Hepatocyte (in vitro differentiated cells): ENCODE results near the gene PRDM16. TPM values are rescaled to one million over a fixed set of nuclear protein-coding genes. Genes with fewer than 3 reads are reported as not detected.

Source experiments
- DNase-seq: peaks from one replicate; pipeline ENCODE4 v3.0.0-alpha.2; 2016; ENCODE audit warnings: low spot score
- H2AFZ ChIP-seq: fragments of 200-600 bp; sonication (generic); 2 replicates; pipeline ENCODE4 v1.6.0; 2016; ENCODE audit warnings: antibody characterized with exemption, mild to moderate bottlenecking
- H3K27ac ChIP-seq: fragments of 200-600 bp; sonication (generic); 2 replicates; pipeline ENCODE4 v1.5.1; 2016; ENCODE audit warnings: mild to moderate bottlenecking
- H3K27me3 ChIP-seq: fragments of 200-600 bp; sonication (generic); 2 replicates; pipeline ENCODE4 v1.6.1; 2016
- H3K36me3 ChIP-seq: fragments of 200-600 bp; sonication (generic); replicated peaks from 2 replicates; pipeline ENCODE4 v1.5.1; 2016; ENCODE audit warnings: low read depth; ENCODE audit not compliant: insufficient read depth
- H3K4me1 ChIP-seq: fragments of 200-600 bp; sonication (generic); 2 replicates; pipeline ENCODE4 v1.5.1; 2016; ENCODE audit warnings: mild to moderate bottlenecking, moderate library complexity; ENCODE audit not compliant: insufficient read depth
- H3K4me2 ChIP-seq: fragments of 200-600 bp; sonication (generic); 2 replicates; pipeline ENCODE4 v1.6.0; 2016
- H3K4me3 ChIP-seq: fragments of 200-600 bp; sonication (generic); 2 replicates; pipeline ENCODE4 v1.5.1; 2016; ENCODE audit warnings: mild to moderate bottlenecking
- H3K79me2 ChIP-seq: fragments of 200-600 bp; sonication (generic); 2 replicates; pipeline ENCODE4 v1.6.0; 2017; ENCODE audit warnings: mild to moderate bottlenecking
- H3K9me2 ChIP-seq: fragments of 200-600 bp; sonication (generic); replicated peaks from 2 replicates; pipeline ENCODE4 v1.6.0; 2017; ENCODE audit warnings: mild to moderate bottlenecking; ENCODE audit not compliant: insufficient read depth
- H3K9me3 ChIP-seq: fragments of 200-600 bp; sonication (generic); 2 replicates; pipeline ENCODE4 v1.5.1; 2016; ENCODE audit warnings: low read depth, mild to moderate bottlenecking
- H4K20me1 ChIP-seq: fragments of 200-600 bp; sonication (generic); 2 replicates; pipeline ENCODE4 v1.6.0; 2016; ENCODE audit warnings: mild to moderate bottlenecking; ENCODE audit not compliant: insufficient read depth, poor library complexity, severe bottlenecking
- EZH2 ChIP-seq: fragments of 200-600 bp; sonication (generic); IDR thresholded peaks from 2 replicates; pipeline ENCODE4 v1.6.1; 2016; ENCODE audit warnings: antibody characterized with exemption, mild to moderate bottlenecking, borderline replicate concordance
- EZH2phosphoT487 ChIP-seq: fragments of 200-600 bp; sonication (generic); IDR thresholded peaks from one replicate; pipeline ENCODE4 v1.6.1; 2018; ENCODE audit warnings: antibody characterized with exemption, mild to moderate bottlenecking, low read depth, moderate library complexity; ENCODE audit not compliant: unreplicated experiment, severe bottlenecking
- WGBS: methylation state at CpG from one replicate; pipeline ENCODE4 v1.1.6; 2016; ENCODE audit warnings: low lambda C conversion rate; ENCODE audit errors: missing lambda C conversion rate; 5-methylcytosine and 5-hydroxymethylcytosine counted together
- polyA plus RNA-seq: library from polyadenylated mRNA; unstranded; fragments of >200 nt; fragmentation: Nextera tagmentation; extraction: Ambion mirVana; gene quantifications from 2 replicates; pipeline ENCODE4 v1.2.1, GENCODE V29; 2016
- total RNA-seq: library from RNA; depleted of rRNA; stranded (reverse); fragments of >200 nt; gene quantifications from 2 replicates; pipeline ENCODE4 v1.2.3, GENCODE V29; 2014
- TF ChIP-seq, protein P1 (sequence below): fragments of 200-600 bp; sonication (generic); IDR thresholded peaks from 2 replicates; pipeline ENCODE4 v1.5.1; 2016; ENCODE audit warnings: antibody characterized with exemption, mild to moderate bottlenecking; ENCODE audit not compliant: poor library complexity

Gene PRDM16
- total and polyA plus RNA-seq, 2 experiments from 2014 or later = 8.1 to 9.9 TPM

DNA sequence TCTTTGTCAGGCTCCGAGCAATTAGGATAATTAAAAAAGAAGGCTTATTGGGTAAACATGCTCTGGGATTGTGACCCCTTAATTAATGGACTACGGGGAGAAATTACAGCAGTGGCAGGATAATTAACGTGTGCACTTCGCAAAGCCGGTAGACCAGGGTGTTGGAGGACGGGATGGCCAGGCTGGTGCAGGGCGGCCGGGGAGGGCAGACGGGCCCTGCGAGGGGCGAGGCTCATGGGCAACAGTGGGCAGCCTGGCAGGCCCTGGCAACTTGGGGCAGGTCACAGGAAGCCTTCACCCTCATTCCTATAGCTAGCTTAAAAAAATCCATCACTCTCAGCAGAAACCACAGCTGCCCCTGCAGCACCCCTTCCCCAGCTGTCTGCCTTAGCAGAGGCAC lies 199.3 kb downstream of the PRDM16 start:
- Histone ChIP-seq H3K36me3 (no peaks in the 10 kb centered on the region), H4K20me1 (no peaks in the 10 kb centered on the region), H3K27ac (no peak overlapping the region), H3K9me3 (no peaks in the 10 kb centered on the region), H3K4me2 (no peak overlapping the region), H3K4me3 (no peak overlapping the region), H3K9me2 (no peaks in the 10 kb centered on the region), H3K79me2 (no peaks in the 10 kb centered on the region), H2AFZ (no peak overlapping the region), H3K27me3 (peaks cover 3% of the 10 kb centered on the region), H3K4me1 (no peaks in the 10 kb centered on the region)
- WGBS = 89% methylated on average over 11 of the region's 11 CpGs
- TF ChIP-seq EZH2 (no peak), EZH2phosphoT487 (no peak)
- TF ChIP-seq, protein P1, sequence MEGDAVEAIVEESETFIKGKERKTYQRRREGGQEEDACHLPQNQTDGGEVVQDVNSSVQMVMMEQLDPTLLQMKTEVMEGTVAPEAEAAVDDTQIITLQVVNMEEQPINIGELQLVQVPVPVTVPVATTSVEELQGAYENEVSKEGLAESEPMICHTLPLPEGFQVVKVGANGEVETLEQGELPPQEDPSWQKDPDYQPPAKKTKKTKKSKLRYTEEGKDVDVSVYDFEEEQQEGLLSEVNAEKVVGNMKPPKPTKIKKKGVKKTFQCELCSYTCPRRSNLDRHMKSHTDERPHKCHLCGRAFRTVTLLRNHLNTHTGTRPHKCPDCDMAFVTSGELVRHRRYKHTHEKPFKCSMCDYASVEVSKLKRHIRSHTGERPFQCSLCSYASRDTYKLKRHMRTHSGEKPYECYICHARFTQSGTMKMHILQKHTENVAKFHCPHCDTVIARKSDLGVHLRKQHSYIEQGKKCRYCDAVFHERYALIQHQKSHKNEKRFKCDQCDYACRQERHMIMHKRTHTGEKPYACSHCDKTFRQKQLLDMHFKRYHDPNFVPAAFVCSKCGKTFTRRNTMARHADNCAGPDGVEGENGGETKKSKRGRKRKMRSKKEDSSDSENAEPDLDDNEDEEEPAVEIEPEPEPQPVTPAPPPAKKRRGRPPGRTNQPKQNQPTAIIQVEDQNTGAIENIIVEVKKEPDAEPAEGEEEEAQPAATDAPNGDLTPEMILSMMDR = no peak
- no peak for DNase-seq

DNA sequence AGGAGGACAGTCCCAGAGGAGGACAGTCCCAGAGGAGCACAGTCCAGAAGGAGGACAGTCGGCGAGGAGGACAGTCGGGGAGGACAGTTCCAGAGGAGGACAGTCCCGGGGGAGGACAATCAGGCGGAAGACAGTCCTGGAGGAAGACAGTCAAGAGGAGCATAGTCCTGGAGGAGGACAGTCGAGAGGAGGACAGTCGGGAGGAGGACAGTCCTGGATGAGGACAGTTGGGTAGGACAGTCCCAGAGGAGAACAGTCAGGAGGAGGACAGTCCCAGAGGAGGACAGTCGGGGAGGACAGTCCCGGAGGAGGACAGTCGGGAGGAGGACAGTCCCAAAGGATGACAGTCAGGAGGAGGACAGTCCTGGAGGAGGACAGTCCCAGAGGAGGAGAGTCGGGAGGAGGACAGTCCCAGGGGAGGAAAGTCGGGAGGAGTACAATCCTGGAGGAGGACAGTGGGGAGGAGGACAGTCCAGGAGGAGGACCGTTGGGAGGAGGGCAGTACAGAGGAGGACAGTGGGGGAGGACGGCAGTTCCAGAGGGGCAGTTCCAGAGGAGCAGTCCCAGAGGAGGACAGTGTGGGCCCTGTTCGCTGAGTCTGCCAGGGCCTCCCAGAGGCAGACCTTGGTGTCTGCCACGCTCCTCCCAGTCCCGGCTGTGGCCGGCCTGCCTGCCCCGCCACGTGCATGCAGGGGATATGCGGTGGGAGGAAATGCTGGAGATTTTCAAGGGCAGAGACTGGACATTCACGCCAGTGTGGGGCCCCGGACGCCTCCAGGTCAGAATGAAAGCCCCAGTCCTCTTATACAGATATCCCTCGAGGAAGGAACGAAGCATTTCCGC lies 201.6 kb downstream of the PRDM16 start:
- Histone ChIP-seq H3K36me3 (no peaks in the 10 kb centered on the region), H3K9me2 (no peaks in the 10 kb centered on the region), H3K4me2 (no peak overlapping the region), H3K4me3 (no peak overlapping the region), H3K4me1 (no peaks in the 10 kb centered on the region), H3K27ac (no peak overlapping the region), H3K27me3 (peaks cover 3% of the 10 kb centered on the region), H3K79me2 (no peaks in the 10 kb centered on the region), H2AFZ (no peak overlapping the region), H3K9me3 (no peaks in the 10 kb centered on the region), H4K20me1 (no peaks in the 10 kb centered on the region)
- TF ChIP-seq EZH2 (no peak), EZH2phosphoT487 (no peak)
- TF ChIP-seq, protein P1 = no peak
- no peak for DNase-seq
- 89% methylated on average over 27 of the region's 27 CpGs for WGBS

DNA sequence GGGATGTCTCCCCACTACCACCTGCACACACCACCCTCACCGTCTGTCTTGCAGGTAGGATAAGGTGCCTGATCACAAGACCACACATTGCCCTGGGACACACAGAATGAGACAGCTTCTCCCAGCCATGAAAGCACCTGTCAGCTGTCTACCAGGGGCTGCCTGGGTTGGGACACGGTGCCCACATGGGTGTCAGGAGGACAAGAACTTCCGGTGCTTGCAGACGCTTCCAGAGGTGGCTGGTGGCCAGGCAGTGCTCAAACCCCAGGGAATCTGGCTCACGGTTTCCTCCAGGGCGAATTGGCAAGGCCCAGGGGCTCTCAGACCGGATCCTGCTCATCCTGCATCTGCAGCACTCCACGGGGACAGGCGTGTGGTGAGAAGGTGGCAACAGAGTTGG lies 202.9 kb downstream of the PRDM16 start:
- TF ChIP-seq, protein P1 = no peak
- TF ChIP-seq EZH2 (no peak), EZH2phosphoT487 (no peak)
- no peaks in the 10 kb centered on the region for H3K4me1 ChIP-seq
- H3K27me3 ChIP-seq = peaks cover 3% of the 10 kb centered on the region
- H3K9me2 ChIP-seq = no peaks in the 10 kb centered on the region
- 85% methylated on average over 9 of the region's 9 CpGs for WGBS
- no peaks in the 10 kb centered on the region for H4K20me1 ChIP-seq
- no peaks in the 10 kb centered on the region for H3K79me2 ChIP-seq
- H2AFZ ChIP-seq = no peak overlapping the region
- no peak overlapping the region for H3K4me2 ChIP-seq
- no peak overlapping the region for H3K4me3 ChIP-seq
- H3K36me3 ChIP-seq = no peaks in the 10 kb centered on the region
- no peak overlapping the region for H3K27ac ChIP-seq
- no peak for DNase-seq
- H3K9me3 ChIP-seq = no peaks in the 10 kb centered on the region
